Measurements from ENCODE around the gene CRTAP. TPM values are rescaled to one million over a fixed set of nuclear protein-coding genes. Genes with fewer than 3 reads are reported as not detected.
"Not testable (repeated sequence)": the region's sequence is repeated elsewhere in the genome, so short reads cannot be mapped to it uniquely, and the experiment has no call there.

The CRTAP gene
- total RNA-seq, 1 experiment from 2014 or later = 179 TPM

- no peak for DNase-seq (ENCODE audit: unreplicated experiment)
- Mint-ChIP-seq H3K4me3 (ENCODE audit: unreplicated experiment) (no peak overlapping the region), H3K27ac (ENCODE audit: low read depth, unreplicated experiment) (no peak overlapping the region), H3K9me3 (ENCODE audit: unreplicated experiment) (no peaks in the 10 kb centered on the region), H3K27me3 (ENCODE audit: insufficient read depth, unreplicated experiment) (no peaks in the 10 kb centered on the region), H3K4me1 (ENCODE audit: insufficient read depth, unreplicated experiment) (no peaks in the 10 kb centered on the region), H3K36me3 (ENCODE audit: insufficient read depth, unreplicated experiment) (no peaks in the 10 kb centered on the region)
- ChIA-PET POLR2A (no interaction called here), CTCF (no interaction called here)
- BruUV-seq (replicated peaks) = no TSS peak
- intact Hi-C loops (cut with micrococcal nuclease) = no loop called here
- no peak for TF ChIP-seq CTCF (IDR thresholded peaks at IDR 0.05; ENCODE audit: unreplicated experiment)
Measured at GRCh38 chr3:33155301-33155700, 41.5 kb downstream of the CRTAP start.

GRCh38 chr3:33159234-33159633 lies 45.4 kb downstream of the CRTAP start:
- Mint-ChIP-seq H3K27me3 (ENCODE audit: insufficient read depth, unreplicated experiment) (no peaks in the 10 kb centered on the region), H3K27ac (ENCODE audit: low read depth, unreplicated experiment) (no peak overlapping the region), H3K4me3 (ENCODE audit: unreplicated experiment) (no peak overlapping the region), H3K4me1 (ENCODE audit: insufficient read depth, unreplicated experiment) (no peaks in the 10 kb centered on the region), H3K9me3 (ENCODE audit: unreplicated experiment) (no peaks in the 10 kb centered on the region), H3K36me3 (ENCODE audit: insufficient read depth, unreplicated experiment) (no peaks in the 10 kb centered on the region)
- intact Hi-C loops (cut with micrococcal nuclease) = no loop called here
- CTCF ChIA-PET = interaction anchor here (0.5 to 1.2 kb wide), 4 partner anchors 55 to 215 kb away, joined by 3 to 6 read pairs (median 5); no protein-coding TSS in a partner anchor
- POLR2A ChIA-PET = interaction anchor here (0.6 to 0.7 kb wide), 2 partner anchors 14 to 352 kb away, joined by 3 to 5 read pairs; no protein-coding TSS in a partner anchor
- no peak for DNase-seq (ENCODE audit: unreplicated experiment)
- no TSS peak for BruUV-seq (replicated peaks)
- TF ChIP-seq CTCF (IDR thresholded peaks at IDR 0.05; ENCODE audit: unreplicated experiment) = no peak

GRCh38 chr3:33159981-33160380 lies 46.2 kb downstream of the CRTAP start:
- intact Hi-C loops (cut with micrococcal nuclease) = no loop called here
- H3K4me1 Mint-ChIP-seq (ENCODE audit: insufficient read depth, unreplicated experiment) = no peaks in the 10 kb centered on the region
- H3K9me3 Mint-ChIP-seq (ENCODE audit: unreplicated experiment) = no peaks in the 10 kb centered on the region
- H3K4me3 Mint-ChIP-seq (ENCODE audit: unreplicated experiment) = no peak overlapping the region
- no peak for DNase-seq (ENCODE audit: unreplicated experiment)
- H3K27me3 Mint-ChIP-seq (ENCODE audit: insufficient read depth, unreplicated experiment) = no peaks in the 10 kb centered on the region
- BruUV-seq (replicated peaks) = no TSS peak
- no peak for TF ChIP-seq CTCF (IDR thresholded peaks at IDR 0.05; ENCODE audit: unreplicated experiment)
- H3K36me3 Mint-ChIP-seq (ENCODE audit: insufficient read depth, unreplicated experiment) = no peaks in the 10 kb centered on the region
- ChIA-PET CTCF (interaction anchor here (0.6 to 1.1 kb wide), 5 partner anchors 19 to 230 kb away, joined by 3 to 5 read pairs (median 4); partner anchors contain the start of gene SUSD5), POLR2A (no interaction called here)
- H3K27ac Mint-ChIP-seq (ENCODE audit: low read depth, unreplicated experiment) = no peak overlapping the region

GRCh38 chr3:33162621-33163020 lies 48.8 kb downstream of the CRTAP start:
- DNase-seq (ENCODE audit: unreplicated experiment); H3K4me3 Mint-ChIP-seq (ENCODE audit: unreplicated experiment); H3K36me3 Mint-ChIP-seq (ENCODE audit: insufficient read depth, unreplicated experiment); CTCF ChIA-PET; H3K27me3 Mint-ChIP-seq (ENCODE audit: insufficient read depth, unreplicated experiment); H3K27ac Mint-ChIP-seq (ENCODE audit: low read depth, unreplicated experiment); intact Hi-C loops (cut with micrococcal nuclease); BruUV-seq (replicated peaks); H3K4me1 Mint-ChIP-seq (ENCODE audit: insufficient read depth, unreplicated experiment); POLR2A ChIA-PET; H3K9me3 Mint-ChIP-seq (ENCODE audit: unreplicated experiment): not testable (repeated sequence)

GRCh38 chr3:33165372-33165771 lies 51.6 kb downstream of the CRTAP start:
- Mint-ChIP-seq H3K4me1 (ENCODE audit: insufficient read depth, unreplicated experiment) (no peaks in the 10 kb centered on the region), H3K27me3 (ENCODE audit: insufficient read depth, unreplicated experiment) (no peaks in the 10 kb centered on the region), H3K27ac (ENCODE audit: low read depth, unreplicated experiment) (no peak overlapping the region), H3K4me3 (ENCODE audit: unreplicated experiment) (no peak overlapping the region), H3K9me3 (ENCODE audit: unreplicated experiment) (no peaks in the 10 kb centered on the region), H3K36me3 (ENCODE audit: insufficient read depth, unreplicated experiment) (no peaks in the 10 kb centered on the region)
- intact Hi-C loops (cut with micrococcal nuclease) = no loop called here
- no peak for TF ChIP-seq CTCF (IDR thresholded peaks at IDR 0.05; ENCODE audit: unreplicated experiment)
- BruUV-seq (replicated peaks) = no TSS peak
- ChIA-PET CTCF (interaction anchor here (0.6 kb wide), 1 partner anchor 290 kb away, joined by 3 read pairs; no protein-coding TSS in a partner anchor), POLR2A (no interaction called here)
- no peak for DNase-seq (ENCODE audit: unreplicated experiment)

All from MCF 10A (cell line).